K562 treated with DMSO at 1 percent for 12 hours (cell line): ENCODE measurements around the gene PCDHA5. TPM values are rescaled to one million over a fixed set of nuclear protein-coding genes. Genes with fewer than 3 reads are reported as not detected.

Experiments
- total RNA-seq: library from RNA; unstranded; fragments of 300-600 nt; gene quantifications from 2 replicates; pipeline ENCODE4 v1.2.3, GENCODE V29; 2022; ENCODE audit not compliant: insufficient read depth

The PCDHA5 gene
- not detected in 2 replicates for total RNA-seq

DNA sequence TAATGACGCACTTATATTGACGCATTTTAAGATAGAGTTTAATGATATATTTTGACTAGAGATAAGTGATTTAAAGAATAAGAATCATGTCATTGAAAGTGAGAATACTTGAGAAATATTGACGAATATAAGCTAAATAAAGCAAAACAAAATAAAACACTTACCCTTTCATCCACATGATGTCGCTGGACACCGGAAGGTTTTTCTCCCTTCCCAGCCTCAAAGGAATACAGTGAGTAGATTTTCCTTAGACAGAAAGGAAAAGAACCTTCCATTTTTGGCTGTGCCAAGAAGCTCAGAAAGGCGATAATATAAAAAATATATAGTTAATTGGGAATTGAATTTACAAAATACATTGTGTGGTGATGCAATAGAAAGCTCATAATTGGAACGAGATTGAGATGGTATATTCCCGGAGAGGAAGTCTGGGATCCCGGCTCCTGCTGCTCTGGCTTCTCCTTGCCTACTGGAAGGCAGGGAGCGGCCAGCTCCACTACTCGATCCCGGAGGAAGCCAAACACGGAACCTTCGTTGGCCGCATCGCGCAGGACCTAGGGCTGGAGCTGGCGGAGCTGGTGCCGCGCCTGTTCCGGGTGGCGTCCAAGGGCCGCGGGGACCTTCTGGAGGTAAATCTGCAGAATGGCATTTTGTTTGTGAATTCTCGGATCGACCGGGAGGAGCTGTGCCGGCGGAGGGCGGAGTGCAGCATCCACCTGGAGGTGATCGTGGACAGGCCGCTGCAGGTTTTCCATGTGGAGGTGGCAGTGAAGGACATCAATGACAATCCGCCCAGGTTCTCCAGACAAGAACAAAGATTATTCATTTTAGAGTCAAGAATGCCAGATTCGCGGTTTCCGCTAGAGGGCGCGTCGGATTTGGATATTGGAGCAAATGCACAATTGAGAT lies at the start of gene PCDHA5:
Gene PCDHA5 (plus strand): TSS at position 239 of the 906 bp plus-strand sequence.

DNA sequence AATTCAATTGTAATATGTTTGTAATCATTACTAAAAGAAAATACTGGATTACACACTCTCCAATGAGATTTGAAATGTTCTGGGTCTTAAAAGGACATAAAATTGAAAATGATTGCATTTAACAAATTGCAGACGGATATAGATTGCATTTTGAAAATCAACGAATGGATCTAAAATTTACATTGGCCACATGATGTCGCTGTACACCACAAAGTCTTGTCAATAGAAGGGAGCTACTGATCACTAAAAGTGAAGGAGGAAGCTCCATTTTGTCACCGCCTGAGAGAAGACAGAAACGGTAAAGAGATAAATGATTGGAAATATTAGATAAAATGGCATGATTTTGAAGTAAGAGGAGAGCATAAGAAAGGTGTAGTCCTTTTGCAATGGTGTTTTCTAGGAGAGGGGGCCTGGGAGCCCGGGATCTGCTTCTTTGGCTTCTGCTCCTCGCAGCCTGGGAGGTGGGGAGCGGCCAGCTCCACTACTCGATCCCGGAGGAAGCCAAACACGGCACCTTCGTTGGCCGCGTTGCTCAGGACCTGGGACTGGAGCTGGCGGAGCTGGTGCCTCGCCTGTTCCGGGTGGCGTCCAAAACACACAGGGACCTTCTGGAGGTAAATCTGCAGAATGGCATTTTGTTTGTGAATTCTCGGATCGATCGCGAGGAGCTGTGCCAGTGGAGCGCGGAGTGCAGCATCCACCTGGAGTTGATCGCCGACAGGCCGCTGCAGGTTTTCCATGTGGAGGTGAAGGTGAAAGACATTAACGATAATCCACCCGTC lies 35.3 kb upstream of the PCDHA5 start, which contains the start of gene PCDHA1:
Gene PCDHA1 (plus strand): TSS at position 236 of the 782 bp plus-strand sequence.

GRCh38 chr5:140794595-140795258 lies 26.7 kb upstream of the PCDHA5 start, which contains the start of gene PCDHA2:
TSS of gene PCDHA2 (plus strand) at chr5:140794852.

DNA sequence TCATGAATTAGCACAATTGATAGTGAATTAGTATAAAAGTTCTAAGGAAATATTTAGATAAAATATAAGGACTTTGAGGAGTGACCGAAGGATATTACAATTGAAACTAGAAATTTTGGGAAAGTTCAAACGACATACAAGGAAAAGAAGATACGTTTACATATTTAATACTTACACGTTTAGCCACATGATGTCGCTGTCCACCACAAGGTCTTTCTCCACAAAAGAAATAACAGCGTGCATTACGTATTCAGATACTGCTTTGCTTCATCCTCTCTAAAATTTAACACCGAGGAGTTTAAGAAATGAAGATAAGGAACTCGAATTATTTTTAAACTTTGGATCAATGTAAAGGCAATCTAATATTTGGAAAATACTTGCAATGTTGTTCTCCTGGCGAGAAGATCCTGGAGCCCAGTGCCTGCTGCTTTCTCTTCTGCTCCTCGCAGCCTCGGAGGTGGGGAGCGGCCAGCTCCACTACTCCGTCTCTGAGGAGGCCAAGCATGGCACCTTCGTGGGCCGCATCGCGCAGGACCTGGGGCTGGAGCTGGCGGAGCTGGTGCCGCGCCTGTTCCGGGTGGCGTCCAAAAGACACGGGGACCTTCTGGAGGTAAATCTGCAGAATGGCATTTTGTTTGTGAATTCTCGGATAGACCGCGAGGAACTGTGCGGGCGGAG lies 20.5 kb upstream of the PCDHA5 start, which contains the start of gene PCDHA3:
Gene PCDHA3 (plus strand): TSS at position 242 of the 678 bp plus-strand sequence.

DNA sequence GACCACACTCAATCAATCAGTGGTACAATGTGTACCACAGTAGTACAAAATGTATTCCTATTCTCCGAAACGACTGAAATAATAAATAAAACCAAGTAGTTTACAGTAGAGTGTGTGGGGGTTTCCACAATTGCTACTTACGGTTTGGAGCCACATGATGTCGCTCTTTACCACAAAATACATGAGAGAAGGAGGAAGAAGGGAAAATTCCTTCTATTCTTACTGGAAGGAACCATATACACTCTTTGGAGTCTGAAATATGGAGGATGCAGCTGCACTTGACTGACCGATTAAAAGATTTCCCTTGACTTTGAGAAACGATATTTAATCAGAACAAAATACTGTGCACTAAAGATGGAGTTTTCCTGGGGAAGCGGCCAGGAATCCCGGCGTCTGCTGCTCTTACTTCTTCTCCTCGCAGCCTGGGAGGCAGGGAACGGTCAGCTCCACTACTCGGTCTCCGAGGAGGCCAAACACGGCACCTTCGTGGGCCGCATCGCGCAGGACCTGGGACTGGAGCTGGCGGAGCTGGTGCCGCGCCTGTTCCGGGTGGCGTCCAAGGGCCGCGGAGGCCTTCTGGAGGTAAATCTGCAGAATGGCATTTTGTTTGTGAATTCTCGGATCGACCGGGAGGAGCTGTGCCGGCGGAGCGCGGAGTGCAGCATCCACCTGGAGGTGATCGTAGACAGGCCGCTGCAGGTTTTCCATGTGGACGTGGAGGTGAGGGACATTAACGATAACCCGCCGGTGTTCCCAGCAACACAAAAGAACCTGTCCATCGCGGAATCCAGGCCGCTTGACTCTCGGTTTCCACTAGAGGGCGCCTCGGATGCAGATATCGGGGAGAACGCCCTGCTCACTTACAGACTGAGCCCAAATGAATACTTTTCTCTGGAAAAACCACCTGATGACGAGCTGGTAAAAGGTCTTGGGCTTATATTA lies 14.3 kb upstream of the PCDHA5 start, which contains the start of gene PCDHA4:
Gene PCDHA4 (plus strand): TSS at position 235 of the 942 bp plus-strand sequence.

DNA sequence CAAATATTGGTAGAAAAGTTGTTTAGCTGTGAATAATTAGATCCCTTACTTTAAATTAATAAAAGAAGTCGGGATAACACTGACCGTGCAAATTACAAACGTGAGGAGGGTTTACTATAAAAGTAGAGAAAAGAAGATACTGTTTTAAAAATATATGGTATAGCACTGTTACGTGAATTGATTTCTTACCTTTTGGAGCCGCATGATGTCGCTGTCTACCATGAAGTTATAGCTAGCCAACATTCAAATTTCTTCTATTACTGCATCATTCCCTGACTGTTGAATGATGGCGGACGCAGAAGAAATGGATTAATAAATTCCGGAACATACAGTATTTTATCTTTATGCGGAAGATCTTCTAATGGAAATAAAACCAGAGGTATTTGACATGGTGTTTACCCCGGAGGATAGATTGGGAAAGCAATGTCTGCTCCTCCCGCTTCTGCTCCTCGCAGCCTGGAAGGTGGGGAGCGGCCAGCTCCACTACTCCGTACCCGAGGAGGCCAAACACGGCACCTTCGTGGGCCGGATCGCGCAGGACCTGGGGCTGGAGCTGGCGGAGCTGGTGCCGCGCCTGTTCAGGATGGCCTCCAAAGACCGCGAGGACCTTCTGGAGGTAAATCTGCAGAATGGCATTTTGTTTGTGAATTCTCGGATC lies 6.4 kb downstream of the PCDHA5 start, which contains the start of gene PCDHA6:
Gene PCDHA6 (plus strand): TSS at position 257 of the 658 bp plus-strand sequence. CDS start 132 bp downstream, at position 389.

DNA sequence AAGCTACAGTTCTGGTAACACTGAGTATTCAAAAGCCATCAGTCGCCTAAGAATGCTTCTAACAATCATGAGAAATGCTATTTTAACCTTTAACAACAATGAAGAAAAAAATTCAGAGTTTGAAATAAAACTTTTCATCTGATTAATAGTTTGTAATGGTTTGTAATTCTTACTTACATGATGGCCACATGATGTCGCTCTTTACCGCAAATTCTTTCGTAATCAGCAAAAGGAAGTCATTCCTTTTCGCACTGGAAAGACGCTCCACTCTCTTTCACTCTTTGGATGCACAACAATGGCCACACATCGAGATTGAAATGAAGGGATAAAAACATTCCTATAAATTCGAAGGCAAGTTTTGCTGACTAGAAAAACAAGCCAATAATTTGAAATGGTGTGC lies 12.6 kb downstream of the PCDHA5 start, which contains the start of gene PCDHA7:
Gene PCDHA7 (plus strand): TSS at position 277 of the 400 bp plus-strand sequence. CDS start 115 bp downstream, at position 392.

GRCh38 chr5:140840978-140841962 lies 19.9 kb downstream of the PCDHA5 start, which contains the start of gene PCDHA8:
TSS of gene PCDHA8 (plus strand) at chr5:140841187. CDS start at chr5:140841322, 135 bp downstream.

DNA sequence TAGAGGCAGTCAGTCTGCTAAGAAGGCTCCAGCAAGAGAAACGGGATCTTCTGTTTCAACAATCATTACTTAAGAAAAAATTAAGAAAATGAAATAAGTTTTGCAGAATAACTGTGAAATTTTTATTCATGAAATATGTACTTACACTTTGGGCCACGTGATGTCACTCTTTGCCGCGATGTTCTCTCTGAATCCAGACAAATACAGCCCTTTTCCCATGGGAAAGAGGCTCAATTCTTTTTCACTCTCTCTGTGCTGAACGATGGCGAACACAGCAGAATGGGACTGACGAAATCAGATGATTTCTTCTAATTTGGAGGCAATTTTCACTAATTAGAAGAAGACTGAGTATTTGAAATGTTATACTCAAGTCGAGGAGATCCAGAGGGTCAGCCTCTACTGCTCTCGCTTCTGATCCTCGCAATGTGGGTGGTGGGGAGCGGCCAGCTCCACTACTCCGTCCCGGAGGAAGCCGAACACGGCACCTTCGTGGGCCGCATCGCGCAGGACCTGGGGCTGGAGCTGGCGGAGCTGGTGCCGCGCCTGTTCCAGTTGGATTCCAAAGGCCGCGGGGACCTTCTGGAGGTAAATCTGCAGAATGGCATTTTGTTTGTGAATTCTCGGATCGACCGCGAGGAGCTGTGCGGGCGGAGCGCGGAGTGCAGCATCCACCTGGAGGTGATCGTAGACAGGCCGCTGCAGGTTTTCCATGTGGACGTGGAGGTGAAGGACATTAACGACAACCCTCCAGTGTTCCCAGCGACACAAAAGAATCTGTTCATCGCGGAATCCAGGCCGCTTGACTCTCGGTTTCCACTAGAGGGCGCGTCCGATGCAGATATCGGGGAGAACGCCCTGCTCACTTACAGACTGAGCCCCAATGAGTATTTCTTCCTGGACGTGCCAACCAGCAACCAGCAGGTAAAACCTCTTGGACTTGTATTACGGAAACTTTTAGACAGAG lies 27.0 kb downstream of the PCDHA5 start, which contains the start of gene PCDHA9:
Gene PCDHA9 (plus strand): TSS at position 244 of the 964 bp plus-strand sequence. CDS start 114 bp downstream, at position 358.

GRCh38 chr5:140855772-140856674 lies 34.6 kb downstream of the PCDHA5 start, which contains the start of gene PCDHA10:
TSS of gene PCDHA10 (plus strand) at chr5:140855897. CDS start at chr5:140856049, 152 bp downstream.

DNA sequence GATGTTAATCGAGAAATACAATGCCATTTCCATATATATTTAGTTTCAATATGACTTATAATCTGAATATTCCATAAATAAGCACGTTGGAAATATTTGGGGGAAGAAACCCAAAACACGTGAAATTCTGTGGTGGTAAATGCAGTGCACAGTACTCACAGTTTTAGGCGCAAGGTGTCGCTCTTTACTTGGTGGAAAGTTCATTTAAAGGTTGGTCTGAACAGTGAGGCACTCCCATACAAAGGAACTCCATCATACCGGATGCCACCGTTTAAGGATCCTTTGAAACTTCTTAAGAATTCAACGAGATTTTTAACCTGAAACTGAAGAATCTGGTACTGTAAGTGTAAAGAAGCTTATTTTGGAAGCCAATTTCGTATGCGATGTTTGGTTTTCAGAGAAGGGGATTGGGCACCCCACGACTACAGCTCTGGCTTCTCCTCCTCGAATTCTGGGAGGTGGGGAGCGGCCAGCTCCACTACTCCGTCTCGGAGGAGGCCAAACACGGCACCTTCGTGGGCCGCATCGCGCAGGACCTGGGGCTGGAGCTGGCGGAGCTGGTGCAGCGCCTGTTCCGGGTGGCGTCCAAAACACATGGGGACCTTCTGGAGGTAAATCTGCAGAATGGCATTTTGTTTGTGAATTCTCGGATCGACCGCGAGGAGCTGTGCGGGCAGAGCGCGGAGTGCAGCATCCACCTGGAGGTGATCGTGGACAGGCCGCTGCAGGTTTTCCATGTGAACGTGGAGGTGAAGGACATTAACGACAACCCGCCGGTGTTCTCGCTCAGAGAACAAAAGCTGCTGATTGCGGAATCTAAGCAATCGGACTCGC lies 47.5 kb downstream of the PCDHA5 start, which contains the start of gene PCDHA11:
Gene PCDHA11 (plus strand): TSS at position 237 of the 834 bp plus-strand sequence. CDS start 147 bp downstream, at position 384.

